GM19035 (cell line): ENCODE data around the gene TMEM132D.
"Not testable (repeated sequence)": the region's sequence is repeated elsewhere in the genome, so short reads cannot be mapped to it uniquely, and the experiment has no call there.

Experiments used
- ATAC-seq: cut with Tn5 transposase; IDR thresholded peaks from one replicate; pipeline ENCODE4 v1.9.1; 2021; ENCODE audit not compliant: unreplicated experiment

The TMEM132D gene

GRCh38 chr12:129196927-129197326 lies 706.9 kb downstream of the TMEM132D start:
- ATAC-seq = no peak

DNA sequence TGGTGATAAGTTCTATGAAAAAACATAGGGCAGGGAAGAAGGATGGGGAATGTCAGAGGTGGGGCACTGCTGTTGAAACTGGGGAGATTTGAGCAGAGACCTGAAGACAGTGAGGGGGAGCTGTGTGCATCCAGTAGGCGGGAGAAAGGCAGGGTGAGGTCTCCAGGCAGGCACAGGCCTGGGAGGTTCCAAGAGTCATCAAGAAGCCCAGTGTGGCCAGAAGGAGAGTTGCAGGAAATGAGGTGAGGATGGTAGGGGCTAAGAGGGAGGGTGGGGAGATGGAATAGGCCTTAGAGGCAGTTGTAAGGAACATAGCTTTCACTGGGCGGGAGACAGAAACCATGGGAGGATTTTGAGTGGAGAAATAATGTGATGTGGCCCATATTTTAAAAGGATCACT lies 708.7 kb downstream of the TMEM132D start:
- no peak for ATAC-seq

DNA sequence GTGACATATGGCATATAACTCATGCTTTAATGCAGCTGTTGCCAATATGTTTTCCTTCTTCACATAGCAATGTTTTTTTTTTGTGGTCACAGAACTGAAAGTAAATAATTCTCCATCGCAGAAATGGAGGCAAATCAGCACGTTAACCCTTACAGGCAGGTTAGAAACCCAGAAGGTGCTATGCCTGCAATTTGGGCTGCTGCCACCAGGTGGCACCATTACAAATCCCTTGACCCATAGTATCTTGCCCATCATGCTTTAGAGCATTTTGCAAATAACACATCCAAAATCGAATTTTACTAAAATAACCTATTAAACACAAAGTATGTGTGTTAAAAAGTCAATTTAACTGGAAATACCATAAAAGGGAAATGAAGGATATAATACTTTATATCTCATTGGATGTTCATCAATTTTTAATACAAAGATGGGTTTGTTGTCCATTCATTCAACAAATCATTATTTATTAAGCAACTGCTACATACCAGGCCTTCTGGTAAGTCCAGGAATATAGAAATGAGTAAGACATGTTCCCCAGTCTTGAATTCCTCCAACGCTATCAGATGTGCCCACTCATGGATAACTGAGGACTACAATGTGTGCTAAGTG lies 710.5 kb downstream of the TMEM132D start:
- ATAC-seq = no peak

DNA sequence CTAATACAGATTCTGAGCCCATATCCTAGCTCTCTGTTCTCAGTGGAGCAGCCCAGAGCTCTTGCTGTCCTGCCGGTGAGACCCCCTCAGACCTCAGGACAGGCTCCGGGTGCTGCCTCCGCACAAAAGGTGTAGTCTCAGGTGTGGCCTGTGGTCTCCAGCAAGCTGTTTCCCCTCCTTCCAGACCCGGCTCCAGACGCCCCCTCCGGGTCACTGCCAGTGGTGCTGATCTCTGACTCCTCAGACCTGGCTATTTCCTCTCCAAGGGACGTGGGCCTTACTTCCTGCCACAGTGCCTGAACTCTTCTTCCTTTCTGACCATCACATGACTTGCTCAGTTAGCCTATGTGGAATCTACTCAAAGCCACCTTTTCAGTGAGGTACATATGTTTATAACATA lies 713.0 kb downstream of the TMEM132D start:
- ATAC-seq = no peak

DNA sequence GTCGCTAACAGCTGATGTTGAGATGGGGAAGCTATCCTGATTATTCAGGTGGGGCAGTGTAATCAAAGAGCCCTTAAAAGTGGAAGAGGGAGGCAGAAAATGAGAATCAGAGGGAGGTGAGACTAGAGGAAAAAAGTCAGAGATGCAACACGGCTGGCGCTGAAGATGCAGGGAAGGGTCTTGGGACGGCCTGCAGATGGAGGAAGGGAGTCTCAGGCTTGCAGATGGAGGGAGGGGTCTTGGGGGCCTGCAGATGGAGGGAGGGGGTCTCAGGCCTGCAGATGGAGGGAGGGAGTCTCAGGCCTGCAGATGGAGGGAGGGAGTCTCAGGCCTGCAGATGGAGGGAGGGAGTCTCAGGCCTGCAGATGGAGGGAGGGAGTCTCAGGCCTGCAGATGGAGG lies 713.9 kb downstream of the TMEM132D start:
- not testable (repeated sequence) for ATAC-seq

DNA sequence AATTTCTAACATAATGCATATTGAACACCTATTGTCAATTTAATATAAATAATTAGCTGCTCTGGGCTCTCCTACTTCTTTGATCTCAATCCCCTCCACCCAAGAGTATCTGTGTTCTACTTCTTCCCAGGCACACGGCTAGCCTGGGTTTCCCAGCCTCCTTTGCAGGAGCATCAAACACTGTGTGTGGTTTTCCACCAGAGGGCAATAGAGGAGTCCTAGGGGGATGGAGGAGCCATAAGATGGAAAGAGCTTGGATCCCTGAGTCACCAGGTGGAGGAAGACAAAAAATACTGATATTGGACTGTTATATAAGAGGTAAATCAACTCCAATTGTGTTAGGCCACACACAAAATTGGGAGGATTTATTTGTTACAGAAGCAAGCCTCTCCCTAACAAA lies 716.9 kb downstream of the TMEM132D start:
- no peak for ATAC-seq

- ATAC-seq = no peak
Observed at GRCh38 chr12:129185855-129186254, 718.0 kb downstream of the TMEM132D start.

- ATAC-seq = no peak
Observed at GRCh38 chr12:129184127-129184928, 719.5 kb downstream of the TMEM132D start.

DNA sequence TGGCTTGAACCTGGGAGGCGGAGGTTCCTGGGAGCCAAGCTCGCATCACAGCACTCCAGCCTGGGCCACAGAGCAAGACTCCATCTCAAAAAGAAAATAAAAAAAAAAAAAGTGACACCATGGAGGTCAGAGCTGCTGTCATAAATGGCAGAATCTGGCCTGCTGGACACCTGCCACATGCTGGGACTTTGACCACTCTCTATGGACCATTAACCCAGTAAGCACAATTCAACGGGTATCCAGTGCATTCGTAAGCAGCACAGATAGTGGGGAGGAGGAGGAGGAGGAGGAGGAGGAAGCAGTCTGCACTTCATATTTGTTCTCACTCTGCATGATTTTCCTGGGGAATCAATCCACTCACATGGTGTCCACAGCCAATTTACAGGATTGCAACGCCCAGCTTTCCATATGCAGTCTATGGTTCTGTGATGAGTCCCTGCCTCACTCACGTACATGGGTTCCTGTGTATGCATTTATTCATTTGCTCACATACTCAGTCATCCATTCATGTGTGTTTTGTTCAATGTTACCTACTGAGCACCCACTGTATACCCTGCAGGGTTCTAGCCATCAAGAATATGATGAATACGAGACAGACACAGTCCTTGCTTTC lies 723.8 kb downstream of the TMEM132D start:
- no peak for ATAC-seq

DNA sequence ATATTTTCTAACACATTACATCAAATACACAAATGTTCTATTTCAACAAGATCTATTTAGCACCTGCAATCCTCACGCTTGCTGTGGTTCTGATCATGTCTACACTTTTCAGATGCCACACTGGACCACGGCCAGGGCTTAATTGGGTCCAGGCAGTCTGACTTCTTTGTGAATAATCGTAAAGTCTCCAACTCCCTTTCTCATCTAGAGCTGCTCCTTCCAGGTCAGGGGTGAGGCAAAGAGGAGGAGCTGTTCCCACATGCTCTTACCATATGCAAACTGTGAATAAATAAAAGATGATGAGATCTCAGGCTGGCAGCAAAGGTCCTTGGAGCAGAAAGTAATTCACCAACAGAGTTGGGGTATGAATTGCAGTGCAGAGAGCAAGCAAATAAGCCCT lies 733.9 kb downstream of the TMEM132D start:
- ATAC-seq = no peak

DNA sequence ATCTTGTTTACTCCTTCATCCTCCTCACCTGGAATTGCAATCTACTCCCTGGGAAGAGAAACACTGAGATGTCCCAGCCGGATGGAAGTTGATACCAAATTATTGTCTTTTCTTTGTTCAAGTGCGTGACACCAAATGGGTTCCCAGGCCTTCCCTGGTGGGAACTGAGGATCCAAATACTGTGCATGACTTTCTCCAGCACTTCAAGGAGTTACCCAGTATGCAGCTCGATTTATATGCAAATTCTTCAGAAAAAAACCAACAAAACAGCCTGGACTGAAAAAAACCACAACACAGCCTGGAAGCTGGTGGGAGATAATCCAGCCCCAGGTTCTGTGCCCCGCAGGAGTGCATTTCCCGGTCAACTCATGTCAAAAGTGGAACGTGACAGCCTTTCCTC lies 740.0 kb downstream of the TMEM132D start:
- no peak for ATAC-seq

DNA sequence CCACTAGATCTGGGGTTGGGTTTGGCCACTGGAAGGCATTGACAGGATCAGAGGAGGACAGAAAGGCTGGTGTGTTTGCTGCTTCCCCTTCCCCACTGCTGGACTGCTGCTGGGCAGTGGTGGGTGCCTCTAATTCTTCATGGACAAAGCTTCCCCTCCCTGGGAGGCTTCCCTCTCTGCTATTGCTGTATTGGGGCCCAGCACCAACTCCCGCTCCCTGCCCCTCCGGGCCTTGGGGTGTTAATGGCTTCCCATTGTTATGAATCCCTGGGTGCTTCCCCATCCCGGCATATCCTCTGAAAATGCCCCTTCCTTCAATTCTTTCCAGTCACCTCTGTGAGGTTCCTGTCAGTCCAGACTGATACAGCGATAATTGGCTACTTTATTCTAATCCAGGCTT lies 740.4 kb downstream of the TMEM132D start:
- no peak for ATAC-seq

DNA sequence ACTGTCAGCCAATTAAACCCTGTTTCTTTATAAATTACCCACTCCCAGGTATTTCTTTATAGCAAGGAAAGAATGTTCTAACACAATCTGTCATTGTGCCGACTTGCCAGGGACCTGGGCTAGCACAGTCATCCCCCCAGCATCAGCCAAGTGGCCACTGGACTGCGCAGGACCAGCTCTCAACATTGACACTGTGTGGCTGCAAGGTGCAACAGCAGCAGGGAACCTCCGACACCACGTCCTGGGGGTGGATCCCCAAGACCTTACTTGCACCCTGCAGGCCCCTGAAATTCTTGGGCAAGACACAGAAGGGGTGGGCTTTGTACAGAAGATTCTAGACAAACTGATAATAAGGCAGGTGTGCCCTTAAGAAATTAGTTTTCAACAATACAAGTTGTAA lies 741.0 kb downstream of the TMEM132D start:
- ATAC-seq = no peak

DNA sequence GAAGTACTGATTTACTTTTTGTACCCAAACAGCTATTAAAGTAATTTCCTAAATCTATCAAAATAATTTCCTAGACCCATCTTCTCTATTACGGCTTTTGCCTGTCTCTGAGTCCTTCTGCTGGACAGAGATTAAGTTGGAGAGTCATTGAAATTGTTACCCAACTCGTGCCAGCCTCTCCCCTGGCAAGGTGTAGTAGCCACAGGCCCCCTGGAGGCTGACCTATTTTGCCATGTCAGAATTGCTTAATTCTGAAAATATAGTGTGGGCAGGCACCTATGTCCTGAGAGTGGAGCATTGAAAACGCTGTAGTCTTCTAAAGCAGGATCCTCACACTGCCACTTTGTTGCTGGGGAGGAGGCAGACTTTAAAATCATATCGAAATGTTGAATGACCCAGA lies 742.3 kb downstream of the TMEM132D start:
- ATAC-seq = no peak

DNA sequence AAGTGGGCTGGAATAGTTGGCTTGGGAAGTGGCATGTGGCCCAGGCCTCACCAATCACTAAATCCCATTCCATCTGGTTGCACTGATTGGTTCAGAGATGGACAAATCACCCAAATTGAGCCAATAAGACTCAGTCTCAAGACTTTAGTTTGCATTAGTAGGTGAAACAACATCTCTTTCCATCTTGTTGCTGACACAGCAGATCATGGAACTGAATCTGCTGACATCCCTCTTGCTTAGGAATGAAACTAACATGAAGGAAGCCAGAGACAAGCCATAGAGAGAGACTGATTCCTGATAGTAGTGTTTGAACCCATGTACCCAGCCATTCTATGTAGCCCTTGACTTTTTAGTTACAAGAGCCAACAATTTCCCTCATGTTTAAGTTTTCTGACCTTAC lies 743.5 kb downstream of the TMEM132D start:
- no peak for ATAC-seq

DNA sequence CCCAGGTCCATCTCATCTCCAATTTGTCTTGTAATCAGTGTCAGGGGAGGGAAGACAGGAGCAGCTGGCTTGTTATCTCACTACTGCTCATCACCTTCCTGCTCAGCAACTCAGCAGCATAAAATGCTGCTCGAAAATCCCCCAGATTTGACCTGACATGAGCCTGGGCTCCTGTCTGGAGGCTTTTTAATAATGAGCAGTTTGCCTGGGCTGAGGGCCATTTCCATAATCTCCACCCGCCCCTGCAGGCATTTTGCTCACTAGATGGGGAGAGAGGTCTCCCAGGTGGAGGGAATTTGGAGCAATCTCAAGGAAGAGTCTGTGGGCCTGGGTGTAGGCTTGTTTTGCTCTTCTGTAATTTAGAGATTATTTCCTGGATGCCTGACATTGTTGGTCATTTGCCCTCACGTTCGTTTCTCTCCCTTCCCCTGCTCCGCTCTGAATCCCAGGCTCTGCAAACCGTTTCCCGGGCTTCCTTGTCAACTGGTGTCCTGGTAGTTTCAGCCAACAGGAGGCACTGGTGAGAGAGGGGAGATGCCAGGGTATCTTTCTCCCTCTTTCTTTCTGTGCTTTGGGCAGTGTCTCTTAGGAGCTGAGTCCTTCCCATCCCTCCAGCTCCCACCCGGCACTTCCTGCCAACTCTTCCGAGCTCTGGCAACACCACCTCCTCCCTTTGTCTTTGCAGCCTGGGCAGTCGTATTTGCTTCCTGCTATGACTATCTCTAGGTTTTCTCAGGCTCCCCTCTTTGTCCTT lies 751.3 kb downstream of the TMEM132D start:
- ATAC-seq = no peak

DNA sequence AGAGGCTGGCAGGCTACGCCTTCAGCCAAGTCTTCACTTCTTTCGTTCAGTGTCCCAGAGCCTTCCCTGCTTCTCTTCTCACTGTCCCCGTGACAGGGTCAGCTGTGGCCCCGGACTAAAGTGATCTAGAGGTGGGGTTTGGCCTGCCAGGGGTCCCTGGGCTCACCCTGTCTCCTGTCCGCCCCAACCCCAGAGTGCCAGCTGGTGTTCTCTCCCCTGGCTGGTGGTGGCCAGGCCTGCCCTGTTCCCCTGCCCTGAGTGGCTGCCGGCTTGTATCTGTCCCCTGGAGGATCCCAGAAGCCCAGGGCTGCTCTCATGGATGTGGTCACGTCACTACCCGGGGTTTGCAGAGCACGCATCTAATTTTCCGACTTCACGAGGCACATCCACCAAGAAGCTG lies 753.1 kb downstream of the TMEM132D start:
- ATAC-seq = no peak

DNA sequence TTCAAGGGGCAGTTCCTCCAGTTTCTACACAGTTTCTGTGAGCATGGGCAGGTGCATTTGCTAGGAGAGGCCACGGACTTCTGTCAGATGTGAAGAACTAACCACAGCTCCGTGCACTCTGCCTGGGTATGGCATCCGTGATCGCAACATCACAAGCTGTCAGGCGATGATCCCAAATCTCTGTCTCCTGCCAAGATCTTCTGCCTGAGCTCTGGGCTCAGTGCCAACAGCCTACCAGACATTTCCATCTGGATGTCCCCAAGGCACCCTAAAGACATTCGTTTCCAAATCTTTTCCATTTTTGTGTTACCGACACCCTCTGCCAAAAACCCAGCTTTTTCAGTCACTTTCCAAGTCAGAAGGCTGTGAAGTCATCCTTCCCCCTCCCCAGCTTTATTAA lies 758.4 kb downstream of the TMEM132D start:
- ATAC-seq = no peak

DNA sequence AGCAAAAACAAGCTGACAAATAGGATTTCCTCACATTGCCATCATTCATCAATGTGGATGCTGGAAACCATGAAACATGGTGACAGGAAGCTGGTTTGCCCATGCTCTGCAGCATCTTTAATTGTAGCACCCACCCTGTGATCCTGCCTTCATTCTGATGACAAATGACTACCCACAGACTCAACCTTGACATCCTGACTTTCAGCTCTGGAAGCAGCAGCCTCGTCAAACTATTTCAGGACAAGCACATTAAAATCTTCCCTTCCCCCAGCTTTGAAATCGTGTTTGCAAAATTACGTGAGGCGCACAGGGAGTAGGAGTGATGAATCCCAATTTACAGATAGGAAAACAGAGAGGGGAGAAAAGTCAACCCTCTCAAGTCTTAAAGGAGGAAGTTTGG lies 765.0 kb downstream of the TMEM132D start:
- no peak for ATAC-seq

DNA sequence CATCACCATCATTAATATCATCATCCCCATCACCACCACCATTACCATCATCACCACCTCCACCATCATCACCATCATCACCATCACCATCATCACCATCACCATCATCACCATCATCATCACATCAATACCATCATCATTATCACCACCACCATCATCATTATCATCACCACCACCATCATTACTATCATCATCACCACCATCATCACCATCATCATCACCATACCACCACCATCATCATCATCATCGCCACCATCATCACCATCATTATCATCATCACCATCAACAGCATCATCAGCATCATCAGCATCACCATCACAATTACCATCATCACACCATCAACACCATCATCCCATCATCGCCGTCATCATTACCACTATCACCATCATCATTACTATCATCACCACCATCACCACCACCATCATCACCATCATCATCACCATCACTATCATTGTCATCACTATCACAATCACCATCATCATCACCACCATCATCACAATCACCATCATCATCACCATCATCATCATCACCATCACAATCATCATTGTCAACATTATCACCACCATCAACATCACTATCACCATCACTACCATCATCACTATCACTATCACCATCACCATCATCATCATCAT lies 767.0 kb downstream of the TMEM132D start:
- no peak for ATAC-seq

DNA sequence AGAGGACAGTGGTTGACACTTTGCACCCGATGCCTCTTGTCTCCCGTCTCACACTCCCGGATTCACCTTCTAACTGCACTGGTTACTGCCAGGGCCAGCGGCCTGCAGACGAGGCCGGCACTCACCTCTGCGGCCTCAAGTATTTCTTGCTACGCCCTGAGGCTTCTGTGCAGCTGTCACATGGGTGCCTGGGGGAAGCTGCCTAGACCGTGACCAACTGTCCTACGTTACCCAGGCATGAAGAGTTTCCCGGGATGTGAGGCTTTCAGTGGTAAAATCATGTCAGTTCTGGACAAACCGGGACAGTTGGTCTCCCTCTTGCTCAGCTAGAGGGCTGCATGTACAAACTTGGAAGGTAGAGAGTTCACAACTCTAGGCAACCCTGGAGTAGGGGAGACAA lies 776.1 kb downstream of the TMEM132D start:
- ATAC-seq = no peak
